Trophoblast cell (in vitro differentiated cells and primary cell): ENCODE measurements around the gene EPB41L4B.
"Not testable (repeated sequence)": the region's sequence is repeated elsewhere in the genome, so short reads cannot be mapped to it uniquely, and the experiment has no call there.

Experiments
- DNase-seq, 2 donors: peaks; one replicate each; pipeline ENCODE4 v3.0.0-alpha.2; 2016
- H2AFZ ChIP-seq: 2 replicates; pipeline ENCODE4 v1.6.1; 2013; ENCODE audit warnings: low read length, moderate library complexity, mild to moderate bottlenecking; ENCODE audit not compliant: insufficient read depth, poor library complexity
- H2AK5ac ChIP-seq: 2 replicates; pipeline ENCODE4 v1.6.1; 2013; ENCODE audit warnings: mild to moderate bottlenecking, low read length
- H2BK120ac ChIP-seq: 2 replicates; pipeline ENCODE4 v1.6.1; 2013; ENCODE audit warnings: low read length, mild to moderate bottlenecking, moderate library complexity; ENCODE audit not compliant: insufficient read depth, poor library complexity
- H2BK12ac ChIP-seq: 2 replicates; pipeline ENCODE4 v1.6.1; 2013; ENCODE audit warnings: mild to moderate bottlenecking, low read length, moderate library complexity
- H2BK5ac ChIP-seq: 2 replicates; pipeline ENCODE4 v1.6.1; 2013; ENCODE audit warnings: low read length, low read depth, moderate library complexity, mild to moderate bottlenecking; ENCODE audit not compliant: poor library complexity
- H3K14ac ChIP-seq: 2 replicates; pipeline ENCODE4 v1.6.1; 2013; ENCODE audit warnings: mild to moderate bottlenecking, low read length
- H3K18ac ChIP-seq: 2 replicates; pipeline ENCODE4 v1.6.1; 2013; ENCODE audit warnings: mild to moderate bottlenecking, low read length
- H3K23ac ChIP-seq: 2 replicates; pipeline ENCODE4 v1.6.1; 2013; ENCODE audit warnings: low read length
- H3K27ac ChIP-seq: 2 replicates; pipeline ENCODE4 v1.5.1; 2013; ENCODE audit warnings: low read depth, mild to moderate bottlenecking, inconsistent platforms, low read length, moderate library complexity
- H3K27me3 ChIP-seq: 2 replicates; pipeline ENCODE4 v1.6.1; 2013; ENCODE audit warnings: inconsistent platforms, mild to moderate bottlenecking, low read length, moderate library complexity; ENCODE audit not compliant: insufficient read depth
- H3K36me3 ChIP-seq, 2 experiments: 1 replicate in 1 of 2; 2 replicates in 1 of 2; pipeline ENCODE4 v1.6.1; 2013; ENCODE audit warnings: low read length in 2 of 2, mild to moderate bottlenecking in 2 of 2, moderate library complexity in 1 of 2; ENCODE audit not compliant: insufficient read depth in 2 of 2, control insufficient read depth in 1 of 2
- H3K4ac ChIP-seq: 2 replicates; pipeline ENCODE4 v1.6.1; 2013; ENCODE audit warnings: low read depth, mild to moderate bottlenecking, low read length, moderate library complexity
- H3K4me1 ChIP-seq, 2 experiments: 1 replicate in 1 of 2; 2 replicates in 1 of 2; pipeline ENCODE4 v1.6.1; 2013; ENCODE audit warnings: low read length in 2 of 2, mild to moderate bottlenecking in 2 of 2, moderate library complexity in 1 of 2; ENCODE audit not compliant: insufficient read depth in 2 of 2, control insufficient read depth in 1 of 2
- H3K4me2 ChIP-seq: 2 replicates; pipeline ENCODE4 v1.6.1; 2013; ENCODE audit warnings: inconsistent platforms, mild to moderate bottlenecking, low read length, moderate library complexity
- H3K4me3 ChIP-seq: 2 replicates; pipeline ENCODE4 v1.5.1; 2013; ENCODE audit warnings: mild to moderate bottlenecking, low read depth, low read length, inconsistent platforms
- H3K79me1 ChIP-seq: one replicate; pipeline ENCODE4 v1.6.1; 2013; ENCODE audit warnings: low read length
- H3K79me2 ChIP-seq: 2 replicates; pipeline ENCODE4 v1.6.1; 2013; ENCODE audit warnings: low read length, mild to moderate bottlenecking; ENCODE audit not compliant: control insufficient read depth, insufficient read depth, poor library complexity
- H3K9ac ChIP-seq: 2 replicates; pipeline ENCODE4 v1.6.1; 2013; ENCODE audit warnings: mild to moderate bottlenecking, low read length
- H3K9me3 ChIP-seq: 2 replicates; pipeline ENCODE4 v1.6.1; 2013; ENCODE audit warnings: low read depth, mild to moderate bottlenecking, control low read depth, inconsistent platforms, low read length; ENCODE audit not compliant: insufficient read depth
- H4K12ac ChIP-seq: 2 replicates; pipeline ENCODE4 v1.6.1; 2013; ENCODE audit warnings: low read depth, mild to moderate bottlenecking, low read length, moderate library complexity
- H4K8ac ChIP-seq: 2 replicates; pipeline ENCODE4 v1.6.1; 2013; ENCODE audit warnings: low read depth, mild to moderate bottlenecking, low read length, moderate library complexity
- H4K91ac ChIP-seq: one replicate; pipeline ENCODE4 v1.6.1; 2013; ENCODE audit warnings: low read depth, mild to moderate bottlenecking, low read length, moderate library complexity
- WGBS: extraction: QIAGEN DNeasy Blood & Tissue Kit; methylation state at CpG from one replicate; pipeline ENCODE4 v1.1.7; 2013; ENCODE audit warnings: missing lambda C conversion rate; ENCODE audit not compliant: insufficient read length, insufficient coverage; ENCODE audit errors: extremely low coverage; 5-methylcytosine and 5-hydroxymethylcytosine counted together

Gene EPB41L4B

GRCh38 chr9:109286981-109287380, 33.9 kb downstream of the EPB41L4B start:
- no peaks in the 10 kb centered on the region for H3K36me3 ChIP-seq
- H3K4me1 ChIP-seq, result peaks cover 0 to 4% of the 10 kb centered on the region in 2 experiments
- no peaks in the 10 kb centered on the region for H3K27me3 ChIP-seq
- H4K12ac ChIP-seq, result no peak overlapping the region
- peaks cover 3% of the 10 kb centered on the region for H3K79me2 ChIP-seq
- no peak overlapping the region for H3K9ac ChIP-seq
- no peak overlapping the region for H2BK120ac ChIP-seq
- H3K4ac ChIP-seq, result no peak overlapping the region
- H4K8ac ChIP-seq, result no peak overlapping the region
- no peaks in the 10 kb centered on the region for H3K9me3 ChIP-seq
- no peak overlapping the region for H2BK12ac ChIP-seq
- DNase-seq, result no peak
- H3K18ac ChIP-seq, result no peak overlapping the region
- no peak overlapping the region for H3K4me3 ChIP-seq
- no peak overlapping the region for H3K27ac ChIP-seq
- no peak overlapping the region for H2AFZ ChIP-seq
- H2BK5ac ChIP-seq, result no peak overlapping the region
- H3K4me2 ChIP-seq, result no peak overlapping the region
- H3K14ac ChIP-seq, result no peak overlapping the region
- H4K91ac ChIP-seq, result no peak overlapping the region
- H2AK5ac ChIP-seq, result no peak overlapping the region
- H3K79me1 ChIP-seq, result no peaks in the 10 kb centered on the region
- H3K23ac ChIP-seq, result no peak overlapping the region

- no peak overlapping the region for H3K27ac ChIP-seq
- H3K36me3 ChIP-seq, result no peaks in the 10 kb centered on the region
- peaks cover 3% of the 10 kb centered on the region for H3K79me2 ChIP-seq
- no peak overlapping the region for H4K8ac ChIP-seq
- no peak overlapping the region for H2AFZ ChIP-seq
- no peaks in the 10 kb centered on the region for H3K9me3 ChIP-seq
- H3K4me1 ChIP-seq, result peaks cover 0 to 4% of the 10 kb centered on the region in 2 experiments
- no peaks in the 10 kb centered on the region for H3K27me3 ChIP-seq
- no peak overlapping the region for H3K18ac ChIP-seq
- H2AK5ac ChIP-seq, result no peak overlapping the region
- no peak overlapping the region for H4K12ac ChIP-seq
- H2BK12ac ChIP-seq, result no peak overlapping the region
- H3K79me1 ChIP-seq, result no peaks in the 10 kb centered on the region
- no peak overlapping the region for H3K4ac ChIP-seq
- peak; percentile 57 to 78 for DNase-seq
- no peak overlapping the region for H3K14ac ChIP-seq
- H3K23ac ChIP-seq, result no peak overlapping the region
- no peak overlapping the region for H3K9ac ChIP-seq
- no peak overlapping the region for H2BK120ac ChIP-seq
- no peak overlapping the region for H3K4me3 ChIP-seq
- H3K4me2 ChIP-seq, result no peak overlapping the region
- WGBS, result no CpG with 5 or more reads among the region's 4 CpGs
- H2BK5ac ChIP-seq, result no peak overlapping the region
- no peak overlapping the region for H4K91ac ChIP-seq
Measured at GRCh38 chr9:109286571-109286977, 34.3 kb downstream of the EPB41L4B start.

- not testable (repeated sequence) for H3K9ac ChIP-seq, H2BK120ac ChIP-seq, H3K18ac ChIP-seq, H3K4me2 ChIP-seq, H2AK5ac ChIP-seq, H3K23ac ChIP-seq, DNase-seq, H3K4me1 ChIP-seq, H3K4ac ChIP-seq, H4K91ac ChIP-seq, H3K27me3 ChIP-seq, H3K27ac ChIP-seq, H4K12ac ChIP-seq, H3K79me2 ChIP-seq, H3K9me3 ChIP-seq, H3K14ac ChIP-seq, H2BK5ac ChIP-seq, H3K4me3 ChIP-seq, H3K36me3 ChIP-seq, H3K79me1 ChIP-seq, H2BK12ac ChIP-seq, H2AFZ ChIP-seq, H4K8ac ChIP-seq
- no CpG with 5 or more reads among the region's 2 CpGs for WGBS
Measured at GRCh38 chr9:109283672-109284071, 37.2 kb downstream of the EPB41L4B start.

GRCh38 chr9:109283012-109283411, 37.8 kb downstream of the EPB41L4B start:
- no peak overlapping the region for H3K9ac ChIP-seq
- peaks cover 9 to 11% of the 10 kb centered on the region in 2 experiments for H3K4me1 ChIP-seq
- H3K4me3 ChIP-seq, result no peak overlapping the region
- no peak overlapping the region for H3K18ac ChIP-seq
- H2AFZ ChIP-seq, result no peak overlapping the region
- H2BK5ac ChIP-seq, result no peak overlapping the region
- H2AK5ac ChIP-seq, result no peak overlapping the region
- no peak overlapping the region for H4K8ac ChIP-seq
- no peaks in the 10 kb centered on the region for H3K79me2 ChIP-seq
- no peak for DNase-seq
- H3K9me3 ChIP-seq, result no peaks in the 10 kb centered on the region
- no peak overlapping the region for H3K27ac ChIP-seq
- no peak overlapping the region for H2BK120ac ChIP-seq
- H4K12ac ChIP-seq, result no peak overlapping the region
- H3K27me3 ChIP-seq, result no peaks in the 10 kb centered on the region
- no peaks in the 10 kb centered on the region for H3K79me1 ChIP-seq
- H3K4ac ChIP-seq, result no peak overlapping the region
- H4K91ac ChIP-seq, result no peak overlapping the region
- no peaks in the 10 kb centered on the region for H3K36me3 ChIP-seq
- H3K4me2 ChIP-seq, result no peak overlapping the region
- H2BK12ac ChIP-seq, result no peak overlapping the region
- H3K23ac ChIP-seq, result no peak overlapping the region
- WGBS, result no CpG with 5 or more reads among the region's 3 CpGs
- H3K14ac ChIP-seq, result no peak overlapping the region
